ENCODE measurements around the gene USP9X.
A peak's percentile ranks its signal among the peaks of the same experiment; 100 is the strongest.
"Not testable (repeated sequence)": the region's sequence is repeated elsewhere in the genome, so short reads cannot be mapped to it uniquely, and the experiment has no call there.

The USP9X gene

DNA sequence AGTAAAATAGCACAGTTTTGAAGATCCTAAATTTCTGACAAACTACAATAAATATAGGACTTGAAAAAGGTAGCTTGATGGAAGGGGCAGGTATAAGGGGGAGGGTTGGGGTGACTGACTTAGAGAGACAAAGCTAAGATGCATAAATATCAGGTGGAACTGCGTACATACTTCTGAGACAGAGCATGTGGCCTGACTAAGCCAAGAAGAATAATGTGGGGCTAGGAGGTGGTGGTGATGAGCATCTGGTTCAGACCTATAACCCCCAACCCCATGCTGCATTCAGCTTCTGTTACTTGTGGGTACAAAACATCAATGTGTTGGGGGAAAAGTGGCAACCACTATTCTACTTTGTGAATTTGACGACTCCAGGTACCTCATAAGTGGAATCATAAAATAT, 19.8 kb downstream of the USP9X start:
- TF ChIP-seq CTCF (IDR thresholded peaks at IDR 0.05; ENCODE audit: borderline replicate concordance, control extremely low read depth, extremely low read depth, insufficient read depth, missing control alignments): no peak
- DNase-seq (ENCODE audit: low spot score): no peak
- in situ Hi-C loops (cut with MboI; ENCODE audit: low sequenced_read_pairs, unreplicated experiment): no loop called here

GRCh38 chrX:41106257-41106656, 21.0 kb downstream of the USP9X start:
- in situ Hi-C loops (cut with MboI; ENCODE audit: low sequenced_read_pairs, unreplicated experiment); DNase-seq (ENCODE audit: low spot score): not testable (repeated sequence)

GRCh38 chrX:41108007-41108406, 22.8 kb downstream of the USP9X start:
- DNase-seq (ENCODE audit: low spot score): no peak
- TF ChIP-seq CTCF (IDR thresholded peaks at IDR 0.05; ENCODE audit: borderline replicate concordance, control extremely low read depth, extremely low read depth, insufficient read depth, missing control alignments): no peak
- in situ Hi-C loops (cut with MboI; ENCODE audit: low sequenced_read_pairs, unreplicated experiment): no loop called here

GRCh38 chrX:41108463-41109205, 23.4 kb downstream of the USP9X start:
- DNase-seq (ENCODE audit: low spot score): no peak
- TF ChIP-seq CTCF (IDR thresholded peaks at IDR 0.05; ENCODE audit: borderline replicate concordance, control extremely low read depth, extremely low read depth, insufficient read depth, missing control alignments): no peak
- in situ Hi-C loops (cut with MboI; ENCODE audit: low sequenced_read_pairs, unreplicated experiment): no loop called here

- TF ChIP-seq CTCF (IDR thresholded peaks at IDR 0.05; ENCODE audit: borderline replicate concordance, control extremely low read depth, extremely low read depth, insufficient read depth, missing control alignments): no peak
- in situ Hi-C loops (cut with MboI; ENCODE audit: low sequenced_read_pairs, unreplicated experiment): loop anchor here (10.0 kb wide), 2 partner anchors 446 to 566 kb away; no protein-coding TSS in a partner anchor
- no peak for DNase-seq (ENCODE audit: low spot score)
Measured at GRCh38 chrX:41110801-41111625, 25.8 kb downstream of the USP9X start.

- not testable (repeated sequence) for DNase-seq (ENCODE audit: low spot score)
- TF ChIP-seq CTCF (IDR thresholded peaks at IDR 0.05; ENCODE audit: borderline replicate concordance, control extremely low read depth, extremely low read depth, insufficient read depth, missing control alignments): peak; percentile 55
- in situ Hi-C loops (cut with MboI; ENCODE audit: low sequenced_read_pairs, unreplicated experiment): loop anchor here (10.0 kb wide), 2 partner anchors 450 to 570 kb away; no protein-coding TSS in a partner anchor
Measured at GRCh38 chrX:41115104-41115425, 29.8 kb downstream of the USP9X start.

- in situ Hi-C loops (cut with MboI; ENCODE audit: low sequenced_read_pairs, unreplicated experiment): loop anchor here (10.0 kb wide), 2 partner anchors 452 to 572 kb away; no protein-coding TSS in a partner anchor
- no peak for TF ChIP-seq CTCF (IDR thresholded peaks at IDR 0.05; ENCODE audit: borderline replicate concordance, control extremely low read depth, extremely low read depth, insufficient read depth, missing control alignments)
- DNase-seq (ENCODE audit: low spot score): peak; percentile 46
Measured at GRCh38 chrX:41116948-41117347, 31.7 kb downstream of the USP9X start.

Data from GM13976 (cell line).